Measurements from ENCODE around the gene GATA1.

The GATA1 gene

DNA sequence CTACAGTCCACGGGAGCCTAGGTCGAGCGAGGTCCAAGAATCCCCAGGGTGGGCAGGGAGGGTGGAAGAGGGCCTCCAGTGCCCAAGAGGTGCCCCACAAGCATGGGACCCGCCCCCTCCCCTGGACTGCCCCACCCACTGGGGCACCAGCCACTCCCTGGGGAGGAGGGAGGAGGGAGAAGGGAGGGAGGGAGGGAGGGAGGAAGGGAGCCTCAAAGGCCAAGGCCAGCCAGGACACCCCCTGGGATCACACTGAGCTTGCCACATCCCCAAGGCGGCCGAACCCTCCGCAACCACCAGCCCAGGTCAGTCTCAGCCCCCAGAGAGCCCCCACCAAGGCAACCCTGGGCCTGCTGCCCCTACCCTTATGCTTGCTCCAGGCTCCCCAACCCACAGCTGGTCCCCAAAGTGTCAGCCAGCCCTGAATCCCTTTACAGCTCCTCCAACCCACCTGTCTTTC, at the start of gene GATA1:
TSS of gene GATA1 (plus strand) at position 250 of the 460 bp plus-strand sequence. CDS start 4,520 bp downstream, outside the sequence.
- no peak for DNase-seq

DNA sequence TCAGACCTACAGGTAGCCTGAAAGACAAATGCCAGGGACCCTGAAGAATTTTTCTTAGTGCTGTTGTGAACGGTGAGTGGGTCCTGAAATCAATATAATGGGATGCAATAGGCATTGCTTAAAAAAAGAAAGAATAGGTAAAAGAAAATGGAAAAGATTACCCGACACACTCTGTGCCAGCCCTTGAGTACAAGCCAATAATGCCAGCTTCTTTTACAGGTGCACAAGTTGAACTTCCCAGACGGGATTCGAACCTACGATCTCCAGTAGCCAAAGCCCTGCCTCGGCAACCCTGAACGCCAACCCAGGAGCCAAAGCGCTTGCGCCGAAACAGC, 49.5 kb upstream of the GATA1 start:
- DNase-seq: no peak

- peak; percentile 84 for DNase-seq
Observed at GRCh38 chrX:48737213-48737938, 49.0 kb upstream of the GATA1 start.

DNA sequence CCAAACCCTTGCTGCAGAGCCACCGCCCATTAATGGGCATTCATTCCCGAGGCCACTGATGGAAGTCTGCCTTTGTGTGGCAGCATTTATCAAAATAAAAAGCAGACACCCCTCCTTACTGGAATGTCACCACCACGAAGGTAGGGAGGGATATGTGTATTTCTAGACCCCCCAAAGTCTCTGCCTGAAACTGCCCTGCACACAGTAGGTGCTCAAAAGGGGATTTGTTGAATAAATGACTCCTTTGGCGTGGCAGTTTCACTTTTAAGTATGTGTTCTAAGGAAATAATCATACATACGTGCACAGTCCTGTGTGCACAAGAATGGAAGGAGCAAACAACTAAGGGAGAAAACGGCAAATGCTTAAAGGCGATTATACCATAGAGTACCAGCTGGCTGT, 48.5 kb upstream of the GATA1 start:
- no peak for DNase-seq

DNA sequence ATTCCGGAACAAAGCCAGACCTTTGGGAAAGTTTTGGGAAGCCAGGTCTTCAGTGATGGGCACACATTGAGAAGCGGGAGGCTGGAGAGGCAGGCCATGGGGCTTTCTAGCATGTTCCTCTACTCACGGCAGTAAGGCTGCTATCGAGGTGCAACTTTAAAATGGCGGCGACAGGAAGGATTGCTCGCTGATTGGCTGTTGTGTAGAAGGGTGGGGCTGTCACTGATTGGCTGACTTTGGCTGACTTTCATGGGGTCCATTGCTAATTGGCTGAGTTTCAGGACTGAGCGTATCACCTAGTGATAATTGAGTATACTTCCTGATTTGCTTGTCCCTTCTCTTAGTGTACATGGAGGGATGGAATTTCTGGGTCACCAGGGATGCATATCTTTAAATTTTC, 44.6 kb upstream of the GATA1 start:
- DNase-seq: no peak

DNA sequence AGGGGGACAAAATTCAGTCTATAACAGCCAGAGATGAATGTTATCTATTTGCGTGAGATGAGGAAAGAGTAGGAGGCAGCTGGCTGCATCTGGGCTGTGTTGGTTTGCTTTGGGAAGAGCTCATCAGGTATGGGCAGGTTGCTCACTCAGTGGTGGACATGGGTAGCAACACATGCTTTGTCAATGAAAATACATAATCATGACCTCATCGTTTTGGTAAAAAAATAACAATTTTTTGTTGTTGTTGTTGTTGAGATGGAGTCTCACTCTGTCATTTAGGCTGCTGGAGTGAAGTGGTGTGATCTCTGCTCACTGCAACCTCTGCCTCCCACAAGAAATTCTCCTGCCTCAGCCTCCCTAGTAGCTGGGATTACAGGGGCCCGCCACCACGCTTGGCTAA, 41.2 kb upstream of the GATA1 start:
- no peak for DNase-seq

GRCh38 chrX:48747415-48748016, 38.9 kb upstream of the GATA1 start:
- DNase-seq: no peak

- DNase-seq: no peak
Observed at GRCh38 chrX:48749182-48749581, 37.2 kb upstream of the GATA1 start.

GRCh38 chrX:48751343-48751742, 35.0 kb upstream of the GATA1 start:
- DNase-seq: no peak

GRCh38 chrX:48752498-48752897, 33.9 kb upstream of the GATA1 start:
- DNase-seq: no peak

DNA sequence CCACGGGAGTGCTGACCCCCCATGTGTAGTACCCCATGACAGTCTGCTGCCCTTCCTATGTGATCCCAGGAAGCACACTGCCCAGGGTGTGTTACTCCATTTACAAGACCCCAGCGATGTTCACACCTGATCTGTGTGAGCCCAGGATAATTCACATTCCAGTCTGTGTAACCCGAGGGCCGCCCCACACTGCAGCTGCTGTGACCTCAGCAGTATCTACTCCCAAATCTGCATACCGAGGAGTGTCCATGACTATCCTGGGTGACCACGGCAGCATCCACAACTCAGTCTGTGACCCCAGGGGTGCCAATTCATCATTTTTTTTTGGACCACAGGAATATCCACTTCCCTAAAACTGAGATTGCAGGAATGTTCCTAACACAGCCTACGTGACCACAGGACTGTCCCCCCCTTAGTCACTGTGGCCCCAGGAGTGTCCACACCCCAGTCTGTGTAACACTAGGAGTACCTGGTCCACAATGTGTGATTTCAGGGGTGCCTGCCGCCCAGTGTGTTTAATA, 32.6 kb upstream of the GATA1 start:
- DNase-seq: no peak

GRCh38 chrX:48754238-48754637, 32.2 kb upstream of the GATA1 start:
- DNase-seq: no peak

- peak; percentile 34 for DNase-seq
Observed at GRCh38 chrX:48761674-48762471, 24.5 kb upstream of the GATA1 start, which contains the start of gene GLOD5. Gene GLOD5, plus strand, starts transcription at chrX:48761747. Its CDS starts 44 bp downstream, at chrX:48761791.

DNA sequence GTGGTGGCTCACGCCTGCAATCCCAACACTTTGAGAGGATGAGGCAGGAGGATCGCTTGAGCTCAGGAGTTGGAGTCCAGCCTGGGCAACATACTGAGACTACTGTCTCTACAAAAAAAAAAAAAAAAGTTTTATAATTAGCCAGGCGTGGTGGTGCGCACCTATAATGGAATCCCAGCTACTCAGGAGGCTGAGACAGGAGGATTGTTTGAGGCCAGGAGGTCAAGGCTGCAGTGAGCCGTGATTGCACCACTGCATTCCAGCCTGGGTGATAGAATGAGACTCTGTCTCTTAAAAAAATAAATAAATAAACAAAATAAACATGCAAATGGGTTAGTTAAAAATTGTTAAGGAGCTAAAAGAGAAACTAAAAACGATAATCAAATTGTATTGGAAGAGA, 17.2 kb upstream of the GATA1 start:
- DNase-seq: no peak

DNA sequence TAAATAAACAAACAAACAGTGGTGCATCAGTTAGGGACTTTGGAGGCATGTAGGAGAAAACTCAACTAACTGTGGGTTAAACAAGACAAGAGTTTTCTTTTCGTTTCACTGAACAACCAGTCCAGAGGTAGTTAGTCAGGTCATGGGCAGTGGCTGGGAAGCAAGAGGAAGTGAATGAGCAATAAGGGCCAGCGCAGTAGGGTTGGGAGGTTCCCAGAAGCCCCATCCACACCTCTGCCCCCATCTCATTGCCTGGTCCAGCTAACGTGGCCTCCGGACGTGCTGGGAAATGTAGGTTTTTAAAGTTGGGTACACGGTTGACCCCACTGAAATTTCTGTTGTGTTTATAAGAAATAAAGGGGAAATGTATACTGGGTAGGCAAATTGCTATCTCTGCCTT, 16.1 kb upstream of the GATA1 start:
- no peak for DNase-seq

GRCh38 chrX:48772602-48773001, 13.8 kb upstream of the GATA1 start:
- DNase-seq: no peak

DNA sequence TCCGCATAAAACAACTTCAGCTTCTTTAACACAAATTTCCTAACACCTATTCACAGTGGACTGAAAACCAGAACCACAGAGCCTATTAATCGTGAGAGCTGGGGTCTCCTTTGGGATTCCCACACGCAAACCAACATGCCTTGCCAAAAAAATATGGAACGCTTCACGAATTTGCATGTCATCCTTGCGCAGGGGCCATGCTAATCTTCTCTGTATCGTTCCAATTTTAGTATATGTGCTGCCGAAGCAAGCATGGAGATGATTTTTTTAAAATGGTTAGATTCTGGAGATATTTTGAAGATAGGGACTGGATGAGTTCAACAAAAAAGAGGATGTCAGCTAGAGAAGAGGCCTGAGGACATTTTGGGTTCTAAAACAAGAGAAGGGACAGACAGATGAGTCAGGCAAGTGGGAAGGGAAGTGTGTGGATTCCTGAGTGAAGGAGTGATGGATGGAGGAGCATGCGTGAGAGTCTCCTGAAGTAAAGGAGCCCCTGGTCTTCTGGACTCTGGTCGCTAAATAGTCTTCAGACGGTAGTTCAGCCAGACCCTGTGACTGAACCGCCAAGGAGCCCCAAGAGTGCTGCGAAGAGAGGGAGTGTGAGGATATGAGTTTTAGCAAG, 9.5 kb upstream of the GATA1 start:
- no peak for DNase-seq

GRCh38 chrX:48779399-48779798, 7.0 kb upstream of the GATA1 start:
- no peak for DNase-seq

DNA sequence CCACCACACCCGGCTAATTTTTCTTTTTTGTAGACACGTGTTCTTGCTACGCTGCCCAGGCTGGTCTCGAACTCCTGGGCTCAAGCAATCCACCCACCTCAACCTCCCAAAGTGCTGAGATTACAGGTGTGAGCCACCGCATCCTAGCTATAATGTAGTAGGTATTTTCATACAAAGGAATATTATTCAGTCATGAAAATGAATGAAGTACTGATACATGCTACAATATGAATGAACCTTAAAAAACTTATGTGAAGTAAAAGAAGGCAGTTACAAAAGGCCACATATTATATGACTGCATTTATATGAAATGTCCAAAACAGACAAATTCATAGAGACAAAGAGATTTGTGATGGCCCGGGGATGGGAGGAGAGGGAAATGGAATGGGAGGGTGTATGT, 4.7 kb upstream of the GATA1 start:
- no peak for DNase-seq

DNA sequence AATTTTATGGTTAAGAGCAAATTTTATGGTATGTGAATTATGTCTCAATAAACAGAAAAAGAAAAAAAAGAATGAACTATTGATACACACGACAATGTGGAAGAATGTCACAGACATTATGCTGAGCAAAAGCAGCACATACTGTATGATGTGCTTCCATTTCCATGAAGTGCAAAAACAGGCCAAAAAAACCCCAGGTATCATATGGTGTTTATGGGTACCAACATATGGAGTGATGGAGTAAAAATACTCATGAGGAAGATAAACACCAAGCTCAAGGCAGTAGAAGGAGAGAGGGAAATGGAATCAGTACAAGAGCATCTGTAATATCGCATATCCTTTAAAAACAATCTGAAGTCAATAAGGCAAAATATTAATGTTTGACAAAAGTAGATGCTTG, 4.2 kb upstream of the GATA1 start:
- DNase-seq: no peak

DNA sequence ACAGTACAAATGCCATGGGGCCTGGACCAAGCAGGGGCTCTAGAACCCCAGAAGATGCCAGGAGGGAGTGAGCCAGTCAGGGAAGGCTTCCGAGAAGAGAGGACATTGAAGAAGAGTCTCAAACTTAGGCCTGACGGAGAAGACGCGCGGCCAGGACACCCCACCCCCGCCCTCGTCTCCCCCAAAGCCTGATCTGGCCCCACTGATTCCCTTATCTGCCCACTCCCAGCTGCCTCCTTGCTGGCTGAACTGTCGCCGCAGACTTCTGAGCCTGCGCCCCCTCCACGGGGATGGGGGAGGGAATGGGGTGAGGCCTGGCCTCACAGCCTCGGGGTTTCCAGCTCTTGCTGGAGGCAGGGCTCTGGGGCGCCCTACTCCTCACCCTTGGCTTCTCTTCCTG, 3.6 kb upstream of the GATA1 start:
- no peak for DNase-seq

DNA sequence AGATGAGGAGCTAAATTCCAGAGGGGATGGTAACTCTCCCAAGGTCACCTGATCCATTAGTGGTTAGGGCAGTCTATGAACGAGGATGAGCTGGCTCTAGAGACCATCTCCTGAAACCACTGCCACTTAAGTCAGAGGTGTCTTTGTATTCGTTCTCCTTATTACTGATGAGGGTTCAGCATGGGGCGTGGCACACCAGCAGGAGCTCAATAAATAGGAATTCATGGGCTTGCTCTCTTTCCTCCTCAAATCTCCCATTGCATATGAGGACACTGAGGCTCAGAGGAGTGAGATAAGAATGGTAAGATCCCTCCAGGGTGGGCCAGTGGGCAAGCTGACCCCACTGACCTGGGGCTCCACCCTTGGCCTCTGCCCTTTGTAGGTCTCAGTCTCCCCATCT, 1.7 kb upstream of the GATA1 start:
- no peak for DNase-seq

GRCh38 chrX:48785186-48785539, 1.2 kb upstream of the GATA1 start:
- no peak for DNase-seq

All from DMS79 (cell line).